Measurements from ENCODE around the gene ZNF891. TPM values are rescaled to one million over a fixed set of nuclear protein-coding genes. Genes with fewer than 3 reads are reported as not detected.

Gene ZNF891
- total and polyA plus RNA-seq, 2 of the 8 experiments (the other 6 are each of a cell fraction or from before 2014, with no cell fraction given): 1.3 to 3.1 TPM

DNA sequence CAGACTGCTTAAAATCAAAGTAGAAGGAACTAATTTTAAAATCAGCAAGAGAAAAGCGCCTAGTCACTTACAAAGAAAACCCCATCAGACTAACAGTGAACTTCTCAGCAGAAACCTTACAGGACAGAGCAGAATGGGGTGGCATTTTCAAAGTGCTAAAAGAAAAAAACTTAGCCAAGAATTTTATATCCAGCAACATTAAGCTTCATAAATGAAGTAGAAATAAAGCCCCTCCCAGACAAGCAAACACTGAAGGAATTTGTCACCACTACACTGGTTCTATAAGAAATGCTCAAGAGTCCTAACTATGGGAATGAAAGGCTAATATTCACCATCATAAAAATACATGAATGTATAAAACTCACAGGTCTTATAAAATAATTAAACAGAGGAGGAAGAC, 44.8 kb upstream of the ZNF891 start (continued):
- no peak for TF ChIP-seq TEAD4 (IDR thresholded peaks at IDR 0.05; ENCODE audit: low read depth, low read length)
- no peak for TF ChIP-seq NRF1 (IDR thresholded peaks at IDR 0.05; ENCODE audit: low read depth, low read length)
- TF ChIP-seq KDM4A (IDR thresholded peaks at IDR 0.05; ENCODE audit: low read depth, low read length, severe bottlenecking): no peak
- no peak for TF ChIP-seq HDAC6 (IDR thresholded peaks at IDR 0.05; ENCODE audit: low read depth, low read length)
